HG02840 (cell line): ENCODE data around the gene PPP1R1B.
A peak's percentile ranks its signal among the peaks of the same experiment; 100 is the strongest.

Experiments
- ATAC-seq: cut with Tn5 transposase; IDR thresholded peaks from one replicate; pipeline ENCODE4 v1.9.1; 2021; ENCODE audit warnings: mild to moderate bottlenecking, moderate library complexity, moderate number of reproducible peaks; ENCODE audit not compliant: unreplicated experiment, low FRiP score

PPP1R1B gene

GRCh38 chr17:39631403-39631802 is 4.7 kb downstream of the PPP1R1B start:
- no peak for ATAC-seq

GRCh38 chr17:39632153-39632941 is 5.6 kb downstream of the PPP1R1B start:
- ATAC-seq = no peak

- no peak for ATAC-seq
Measured at GRCh38 chr17:39633570-39634183, 6.9 kb downstream of the PPP1R1B start.

GRCh38 chr17:39634384-39634871 is 7.7 kb downstream of the PPP1R1B start:
- no peak for ATAC-seq

- ATAC-seq = no peak
Measured at GRCh38 chr17:39635614-39636176, 8.9 kb downstream of the PPP1R1B start.

GRCh38 chr17:39636587-39636926 is 9.8 kb downstream of the PPP1R1B start:
- ATAC-seq = peak; percentile 13

- ATAC-seq = peak; percentile 78
Measured at GRCh38 chr17:39636927-39637736, 10.4 kb downstream of the PPP1R1B start, which contains the start of gene STARD3. Gene STARD3, plus strand, starts transcription at chr17:39637144. Its CDS starts 16,388 bp downstream, at chr17:39653532.

GRCh38 chr17:39638317-39638716 is 11.6 kb downstream of the PPP1R1B start:
- no peak for ATAC-seq

- ATAC-seq = no peak
Measured at GRCh38 chr17:39639043-39639442, 12.3 kb downstream of the PPP1R1B start.

GRCh38 chr17:39639566-39640458 is 13.1 kb downstream of the PPP1R1B start:
- ATAC-seq = no peak

- ATAC-seq = no peak
Measured at GRCh38 chr17:39640591-39641031, 13.9 kb downstream of the PPP1R1B start.

- ATAC-seq = no peak
Measured at GRCh38 chr17:39641097-39641496, 14.3 kb downstream of the PPP1R1B start.

GRCh38 chr17:39641883-39642282 is 15.1 kb downstream of the PPP1R1B start:
- no peak for ATAC-seq

GRCh38 chr17:39642291-39643074 is 15.7 kb downstream of the PPP1R1B start:
- ATAC-seq = no peak

- no peak for ATAC-seq
Measured at GRCh38 chr17:39643271-39643670, 16.5 kb downstream of the PPP1R1B start.

- no peak for ATAC-seq
Measured at GRCh38 chr17:39647256-39647655, 20.5 kb downstream of the PPP1R1B start.

- ATAC-seq = no peak
Measured at GRCh38 chr17:39648616-39649366, 22.0 kb downstream of the PPP1R1B start.

- no peak for ATAC-seq
Measured at GRCh38 chr17:39650121-39650579, 23.4 kb downstream of the PPP1R1B start.
